ELR (cell line): Measurements from ENCODE around the gene XRN2.

Experiments
- DNase-seq: peaks from one replicate; pipeline ENCODE4 v3.0.0-alpha.2; 2015; ENCODE audit warnings: low read depth

The XRN2 gene

GRCh38 chr20:21430020-21430419, 126.9 kb downstream of the XRN2 start:
- no peak for DNase-seq

GRCh38 chr20:21432911-21433310, 129.8 kb downstream of the XRN2 start:
- peak; percentile 53 for DNase-seq

- peak; percentile 79 for DNase-seq
Observed at GRCh38 chr20:21433329-21433890, 130.3 kb downstream of the XRN2 start.

- DNase-seq = peak; percentile 13
Observed at GRCh38 chr20:21435576-21435975, 132.4 kb downstream of the XRN2 start.

- DNase-seq = peak; percentile 96
Observed at GRCh38 chr20:21436205-21436604, 133.1 kb downstream of the XRN2 start.

- DNase-seq = no peak
Observed at GRCh38 chr20:21437248-21437647, 134.1 kb downstream of the XRN2 start.

- DNase-seq = peak; percentile 48
Observed at GRCh38 chr20:21437816-21438215, 134.7 kb downstream of the XRN2 start.
